Measurements from ENCODE around the gene FUZ.

DNA sequence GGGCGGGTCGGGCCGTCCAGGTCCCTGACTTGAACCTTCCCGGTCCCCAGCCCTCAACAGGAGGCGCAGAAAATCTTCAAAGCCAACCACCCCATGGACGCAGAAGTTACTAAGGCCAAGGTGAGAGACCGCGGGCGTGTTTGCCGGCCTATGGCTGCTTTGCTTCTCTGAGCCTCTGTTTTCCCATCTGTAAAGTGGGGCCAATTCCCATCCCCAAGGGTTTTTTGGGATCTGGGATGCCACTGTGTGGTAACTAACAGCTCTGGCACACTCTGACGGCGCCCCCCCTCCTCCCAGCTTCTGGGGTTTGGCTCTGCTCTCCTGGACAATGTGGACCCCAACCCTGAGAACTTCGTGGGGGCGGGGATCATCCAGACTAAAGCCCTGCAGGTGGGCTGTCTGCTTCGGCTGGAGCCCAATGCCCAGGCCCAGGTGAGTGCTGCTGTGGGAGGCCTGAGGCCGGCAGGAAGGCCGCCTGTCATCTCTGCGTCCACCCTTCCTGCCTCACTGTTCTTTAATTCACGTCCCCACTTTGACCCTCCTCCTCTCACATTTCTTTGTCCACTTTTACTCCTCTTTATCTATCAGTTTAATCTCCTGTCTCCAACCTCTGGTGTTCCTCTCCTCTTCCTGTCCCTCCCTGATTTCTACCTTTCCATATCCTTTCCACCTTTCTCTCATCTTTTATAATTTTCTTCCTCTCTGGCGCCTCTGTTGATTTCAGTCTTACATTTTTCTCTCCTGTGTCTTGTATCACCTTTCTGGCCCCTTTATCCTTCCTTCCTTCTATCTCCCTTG lies 7.1 kb downstream of the FUZ start:
- TF ChIP-seq, protein P1, sequence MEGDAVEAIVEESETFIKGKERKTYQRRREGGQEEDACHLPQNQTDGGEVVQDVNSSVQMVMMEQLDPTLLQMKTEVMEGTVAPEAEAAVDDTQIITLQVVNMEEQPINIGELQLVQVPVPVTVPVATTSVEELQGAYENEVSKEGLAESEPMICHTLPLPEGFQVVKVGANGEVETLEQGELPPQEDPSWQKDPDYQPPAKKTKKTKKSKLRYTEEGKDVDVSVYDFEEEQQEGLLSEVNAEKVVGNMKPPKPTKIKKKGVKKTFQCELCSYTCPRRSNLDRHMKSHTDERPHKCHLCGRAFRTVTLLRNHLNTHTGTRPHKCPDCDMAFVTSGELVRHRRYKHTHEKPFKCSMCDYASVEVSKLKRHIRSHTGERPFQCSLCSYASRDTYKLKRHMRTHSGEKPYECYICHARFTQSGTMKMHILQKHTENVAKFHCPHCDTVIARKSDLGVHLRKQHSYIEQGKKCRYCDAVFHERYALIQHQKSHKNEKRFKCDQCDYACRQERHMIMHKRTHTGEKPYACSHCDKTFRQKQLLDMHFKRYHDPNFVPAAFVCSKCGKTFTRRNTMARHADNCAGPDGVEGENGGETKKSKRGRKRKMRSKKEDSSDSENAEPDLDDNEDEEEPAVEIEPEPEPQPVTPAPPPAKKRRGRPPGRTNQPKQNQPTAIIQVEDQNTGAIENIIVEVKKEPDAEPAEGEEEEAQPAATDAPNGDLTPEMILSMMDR (IDR thresholded peaks at IDR 0.05): no peak
- TF ChIP-seq EP300 (IDR thresholded peaks at IDR 0.05; ENCODE audit: borderline replicate concordance in 1 of 2, low read depth in 1 of 2, low read length in 1 of 2) (no peak), POLR2AphosphoS5 (IDR thresholded peaks at IDR 0.05; ENCODE audit: low read depth, low read length) (no peak), TAF1 (IDR thresholded peaks at IDR 0.05; ENCODE audit: borderline replicate concordance, low read depth, low read length) (no peak), YY1 (IDR thresholded peaks at IDR 0.05; ENCODE audit: low read depth) (no peak), MEF2A (IDR thresholded peaks at IDR 0.05; ENCODE audit: borderline replicate concordance, low read depth) (no peak), JUND (IDR thresholded peaks at IDR 0.05) (no peak), GATA2 (CRISPR knock-in tag; IDR thresholded peaks at IDR 0.05) (no peak), NFIC (IDR thresholded peaks at IDR 0.05; ENCODE audit: borderline replicate concordance) (no peak)
- TF ChIP-seq, protein P2, sequence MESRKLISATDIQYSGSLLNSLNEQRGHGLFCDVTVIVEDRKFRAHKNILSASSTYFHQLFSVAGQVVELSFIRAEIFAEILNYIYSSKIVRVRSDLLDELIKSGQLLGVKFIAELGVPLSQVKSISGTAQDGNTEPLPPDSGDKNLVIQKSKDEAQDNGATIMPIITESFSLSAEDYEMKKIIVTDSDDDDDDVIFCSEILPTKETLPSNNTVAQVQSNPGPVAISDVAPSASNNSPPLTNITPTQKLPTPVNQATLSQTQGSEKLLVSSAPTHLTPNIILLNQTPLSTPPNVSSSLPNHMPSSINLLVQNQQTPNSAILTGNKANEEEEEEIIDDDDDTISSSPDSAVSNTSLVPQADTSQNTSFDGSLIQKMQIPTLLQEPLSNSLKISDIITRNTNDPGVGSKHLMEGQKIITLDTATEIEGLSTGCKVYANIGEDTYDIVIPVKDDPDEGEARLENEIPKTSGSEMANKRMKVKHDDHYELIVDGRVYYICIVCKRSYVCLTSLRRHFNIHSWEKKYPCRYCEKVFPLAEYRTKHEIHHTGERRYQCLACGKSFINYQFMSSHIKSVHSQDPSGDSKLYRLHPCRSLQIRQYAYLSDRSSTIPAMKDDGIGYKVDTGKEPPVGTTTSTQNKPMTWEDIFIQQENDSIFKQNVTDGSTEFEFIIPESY (IDR thresholded peaks at IDR 0.05; ENCODE audit: borderline replicate concordance, low read depth): no peak

Measured in SK-N-SH (cell line).